Hematopoietic multipotent progenitor cell treated with erythropoietin and hydrocortisone succinate and interleukin-3 and kit ligand, for 17 days (in vitro differentiated cells): ENCODE data around the gene NME9.

ENCODE experiments used
- DNase-seq: peaks from one replicate; pipeline ENCODE4 v3.0.0-alpha.2; 2015; ENCODE audit warnings: low spot score

NME9 gene

GRCh38 chr3:138281561-138281960, 48.1 kb downstream of the NME9 start:
- DNase-seq: no peak

GRCh38 chr3:138271189-138271794, 58.4 kb downstream of the NME9 start:
- no peak for DNase-seq

- DNase-seq: no peak
These were observed 59.4 kb downstream of the NME9 start for GRCh38 chr3:138270245-138270644.

- no peak for DNase-seq
These were observed 62.6 kb downstream of the NME9 start for GRCh38 chr3:138267083-138267482.

GRCh38 chr3:138265745-138266144, 63.9 kb downstream of the NME9 start:
- no peak for DNase-seq

GRCh38 chr3:138263104-138263503, 66.5 kb downstream of the NME9 start:
- no peak for DNase-seq

GRCh38 chr3:138260611-138261010, 69.0 kb downstream of the NME9 start:
- no peak for DNase-seq

- DNase-seq: no peak
These were observed 70.5 kb downstream of the NME9 start for GRCh38 chr3:138259126-138259525.

GRCh38 chr3:138257986-138258385, 71.7 kb downstream of the NME9 start:
- no peak for DNase-seq

- DNase-seq: no peak
These were observed 73.6 kb downstream of the NME9 start for GRCh38 chr3:138256022-138256421.

- DNase-seq: no peak
These were observed 75.4 kb downstream of the NME9 start for GRCh38 chr3:138254216-138254615.

- no peak for DNase-seq
These were observed 76.0 kb downstream of the NME9 start for GRCh38 chr3:138253609-138254008.
